ENCODE data around the gene FATE1. TPM values are rescaled to one million over a fixed set of nuclear protein-coding genes. Genes with fewer than 3 reads are reported as not detected.

FATE1 gene
- total RNA-seq, 6 donors from 2014 or later: 0.88 TPM; not detected in 5

DNA sequence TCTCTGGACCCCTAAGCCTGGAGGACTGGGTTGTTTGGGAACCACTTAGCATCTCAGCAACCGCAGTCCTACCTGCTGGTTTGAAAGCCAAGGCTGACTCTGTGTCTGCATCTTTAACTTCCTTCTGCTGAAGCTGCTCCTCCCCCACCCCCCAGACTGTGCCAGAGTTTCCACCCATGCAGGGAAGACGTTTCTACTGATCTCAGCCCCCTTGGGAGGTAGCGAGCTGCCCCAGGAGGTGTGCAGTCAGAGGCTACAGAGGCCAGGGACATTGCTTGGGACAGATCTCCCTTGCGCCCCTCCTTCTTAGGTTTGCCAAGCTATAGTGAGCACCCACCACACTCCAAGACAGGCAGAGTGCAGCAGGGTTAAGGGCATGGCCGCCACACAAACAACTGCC, 4.7 kb upstream of the FATE1 start:
- H3K4me1 ChIP-seq: no peaks in the 10 kb centered on the region
- TF ChIP-seq POLR2A (IDR thresholded peaks at IDR 0.05) (no peak), POLR2AphosphoS5 (IDR thresholded peaks at IDR 0.05) (no peak), CTCF (IDR thresholded peaks at IDR 0.05) (no peak), EP300 (IDR thresholded peaks at IDR 0.05) (no peak)
- DNase-seq: no peak
- H3K36me3 ChIP-seq: no peaks in the 10 kb centered on the region
- no peak overlapping the region for H3K4me3 ChIP-seq
- H3K9me3 ChIP-seq: no peaks in the 10 kb centered on the region
- 44% methylated on average over 4 of the region's 5 CpGs; no CpG with 5 or more reads in 1 of the 2 donors for WGBS, 2 donors
- no peaks in the 10 kb centered on the region for H3K27me3 ChIP-seq
- no peak overlapping the region for H3K27ac ChIP-seq
- no peak for ATAC-seq (ENCODE audit: low FRiP score in 2 of 2)

DNA sequence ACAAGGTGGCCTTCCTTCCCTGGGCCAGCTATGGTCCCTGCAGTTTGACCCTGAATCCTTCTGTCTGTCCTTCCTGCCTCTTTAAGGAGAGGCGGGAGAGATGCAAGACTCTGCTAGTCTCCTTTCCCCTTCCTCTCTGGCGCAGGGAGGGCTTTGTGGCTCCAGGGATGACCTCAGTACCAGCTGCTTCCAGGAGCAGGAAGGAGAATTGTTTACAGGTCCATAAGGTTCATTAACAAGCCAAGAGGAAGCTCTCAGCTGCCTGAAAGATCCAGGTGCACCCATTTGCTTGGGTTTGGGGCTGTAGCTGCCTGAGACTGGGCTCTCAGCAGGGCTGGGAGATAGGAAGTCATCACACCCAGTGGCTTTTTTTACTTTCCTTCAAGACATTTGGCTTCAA, 4.0 kb upstream of the FATE1 start:
- DNase-seq (no peak), ATAC-seq (ENCODE audit: low FRiP score in 2 of 2) (peak in 1 of 2 donors; percentile 54)
- no peak overlapping the region for H3K27ac ChIP-seq
- no peaks in the 10 kb centered on the region for H3K36me3 ChIP-seq
- no peak overlapping the region for H3K4me3 ChIP-seq
- WGBS, 2 donors: 30 to 60% methylated on average over 1 to 2 of the region's 2 CpGs
- H3K4me1 ChIP-seq: no peaks in the 10 kb centered on the region
- TF ChIP-seq POLR2A (IDR thresholded peaks at IDR 0.05): no peak
- TF ChIP-seq EP300 (IDR thresholded peaks at IDR 0.05): no peak
- TF ChIP-seq CTCF (IDR thresholded peaks at IDR 0.05): no peak
- TF ChIP-seq POLR2AphosphoS5 (IDR thresholded peaks at IDR 0.05): no peak
- H3K9me3 ChIP-seq: no peaks in the 10 kb centered on the region
- H3K27me3 ChIP-seq: no peaks in the 10 kb centered on the region

GRCh38 chrX:151712253-151712652, 3.6 kb upstream of the FATE1 start:
- Histone ChIP-seq H3K27me3 (no peaks in the 10 kb centered on the region), H3K27ac (no peak overlapping the region), H3K9me3 (no peaks in the 10 kb centered on the region), H3K4me1 (no peaks in the 10 kb centered on the region), H3K4me3 (no peak overlapping the region), H3K36me3 (no peaks in the 10 kb centered on the region)
- TF ChIP-seq POLR2AphosphoS5 (IDR thresholded peaks at IDR 0.05): no peak
- no peak for TF ChIP-seq POLR2A (IDR thresholded peaks at IDR 0.05)
- TF ChIP-seq EP300 (IDR thresholded peaks at IDR 0.05): no peak
- no peak for TF ChIP-seq CTCF (IDR thresholded peaks at IDR 0.05)
- ATAC-seq (ENCODE audit: low FRiP score in 2 of 2) (no peak), DNase-seq (no peak)
- WGBS, 2 donors: 57% methylated on average over 3 of the region's 3 CpGs; no CpG with 5 or more reads in 1 of the 2 donors

DNA sequence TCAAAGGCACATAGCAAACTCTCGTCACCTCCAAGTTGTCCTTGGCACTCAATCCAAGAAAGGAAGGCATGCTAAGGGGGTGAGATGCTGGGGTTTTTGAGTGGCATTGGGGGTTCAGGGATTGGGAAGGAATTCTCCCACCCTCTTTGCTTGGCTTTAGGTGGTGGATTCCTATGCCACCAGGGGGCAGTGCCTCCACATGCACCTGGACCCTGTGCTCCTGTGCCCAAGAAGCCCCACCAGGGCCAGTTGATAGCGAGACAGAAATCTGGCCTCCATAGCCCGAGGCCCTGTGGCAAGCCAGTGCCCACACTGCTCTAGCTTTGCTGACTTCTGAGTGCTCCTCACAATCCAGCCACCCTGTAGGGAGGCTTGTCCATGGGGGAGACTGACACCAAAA, 2.0 kb upstream of the FATE1 start:
- 55 to 100% methylated on average over 1 to 3 of the region's 3 CpGs for WGBS, 2 donors
- Histone ChIP-seq H3K9me3 (no peaks in the 10 kb centered on the region), H3K36me3 (no peaks in the 10 kb centered on the region), H3K4me1 (no peaks in the 10 kb centered on the region), H3K27ac (no peak overlapping the region), H3K27me3 (no peaks in the 10 kb centered on the region), H3K4me3 (no peak overlapping the region)
- no peak for TF ChIP-seq EP300 (IDR thresholded peaks at IDR 0.05)
- TF ChIP-seq CTCF (IDR thresholded peaks at IDR 0.05): peak in 4 of 6 experiments; percentile 20 to 28 (median 22)
- no peak for TF ChIP-seq POLR2A (IDR thresholded peaks at IDR 0.05)
- TF ChIP-seq POLR2AphosphoS5 (IDR thresholded peaks at IDR 0.05): no peak
- DNase-seq (no peak), ATAC-seq (ENCODE audit: low FRiP score in 2 of 2) (no peak)

DNA sequence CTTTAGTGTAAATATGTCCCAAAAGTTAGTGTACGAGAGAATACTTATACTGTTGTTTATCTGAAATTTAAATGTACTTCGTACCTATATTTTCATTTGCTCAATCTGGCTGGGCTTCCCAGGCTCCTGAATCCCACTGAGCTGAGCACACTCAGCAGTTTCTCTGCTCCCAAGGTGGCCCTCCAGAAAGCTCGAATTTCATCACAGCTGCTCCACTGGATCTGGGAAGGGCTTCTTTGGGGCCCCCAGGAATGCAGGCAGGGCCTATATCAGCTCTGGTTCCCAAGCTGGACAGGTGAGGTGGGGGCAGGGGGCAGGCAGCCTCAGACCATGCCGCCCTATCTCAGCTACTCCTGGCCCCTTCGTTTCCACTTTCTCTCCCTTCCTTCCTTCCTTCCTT, 1.5 kb upstream of the FATE1 start:
- H3K36me3 ChIP-seq: no peaks in the 10 kb centered on the region
- no peak overlapping the region for H3K4me3 ChIP-seq
- WGBS, 2 donors: 55 to 61% methylated on average over 5 of the region's 5 CpGs
- H3K9me3 ChIP-seq: no peaks in the 10 kb centered on the region
- no peaks in the 10 kb centered on the region for H3K27me3 ChIP-seq
- DNase-seq (no peak), ATAC-seq (ENCODE audit: low FRiP score in 2 of 2) (no peak)
- TF ChIP-seq EP300 (IDR thresholded peaks at IDR 0.05) (no peak), POLR2A (IDR thresholded peaks at IDR 0.05) (no peak), CTCF (IDR thresholded peaks at IDR 0.05) (no peak)
- H3K4me1 ChIP-seq: no peaks in the 10 kb centered on the region
- H3K27ac ChIP-seq: no peak overlapping the region

All from upper lobe of left lung (tissue), 6 donors.